Liver (tissue), 9 donors: ENCODE results near the gene VWA3B. TPM values are rescaled to one million over a fixed set of nuclear protein-coding genes. Genes with fewer than 3 reads are reported as not detected.

Experiments
- DNase-seq: peaks from one replicate; pipeline ENCODE4 v3.0.0-alpha.2; 2017; ENCODE audit warnings: low spot score
- H3K27ac ChIP-seq, 2 donors: one replicate each; pipeline ENCODE4 v1.7.0; 2013; ENCODE audit warnings: inconsistent platforms in 2 of 2, low read length in 2 of 2, control low read depth in 1 of 2, low read depth in 1 of 2, mild to moderate bottlenecking in 1 of 2
- H3K27me3 ChIP-seq, 4 donors: one replicate each; pipeline versions ENCODE4 v1.6.1 to v1.7.0; 2013; ENCODE audit warnings: low read length in 3 of 4, inconsistent platforms in 1 of 4, mild to moderate bottlenecking in 1 of 4, moderate library complexity in 1 of 4; ENCODE audit not compliant: control insufficient read depth in 4 of 4, insufficient read depth in 4 of 4
- H3K36me3 ChIP-seq, 4 donors: one replicate each; pipeline versions ENCODE4 v1.6.1 to v1.7.0; 2013; ENCODE audit warnings: low read length in 3 of 4, mild to moderate bottlenecking in 3 of 4, low read depth in 1 of 4, moderate library complexity in 1 of 4; ENCODE audit not compliant: control insufficient read depth in 4 of 4, insufficient read depth in 3 of 4
- H3K4me1 ChIP-seq, 4 donors: one replicate each; pipeline versions ENCODE4 v1.6.1 to v1.7.0; 2013; ENCODE audit warnings: low read length in 3 of 4, mild to moderate bottlenecking in 3 of 4, moderate library complexity in 1 of 4; ENCODE audit not compliant: control insufficient read depth in 4 of 4, insufficient read depth in 4 of 4
- H3K4me3 ChIP-seq, 3 donors: one replicate each; pipeline versions ENCODE4 v1.6.1 to v1.7.0; 2013; ENCODE audit warnings: low read length in 3 of 3, control low read depth in 1 of 3, low read depth in 1 of 3, mild to moderate bottlenecking in 1 of 3
- H3K9ac ChIP-seq, 2 donors: one replicate each; pipeline ENCODE4 v1.7.0; 2013; ENCODE audit warnings: low read length in 2 of 2, mild to moderate bottlenecking in 2 of 2, moderate library complexity in 2 of 2, control low read depth in 1 of 2, low read depth in 1 of 2
- H3K9me3 ChIP-seq, 4 donors: one replicate each; pipeline versions ENCODE4 v1.6.1 to v1.7.0; 2013; ENCODE audit warnings: low read length in 3 of 4; ENCODE audit not compliant: control insufficient read depth in 4 of 4
- CTCF ChIP-seq: fragments of 150-350 bp; IDR thresholded peaks from 2 replicates; pipeline ENCODE4 v1.5.1; 2017; ENCODE audit warnings: improper control_type of control experiment, low read depth, low read length; ENCODE audit not compliant: missing input control
- EGR1 ChIP-seq, 2 donors: IDR thresholded peaks; 2 replicates each; pipeline ENCODE4 v1.6.1; 2016 to 2018; ENCODE audit warnings: antibody characterized with exemption in 2 of 2, low read depth in 2 of 2
- FOXA1 ChIP-seq: IDR thresholded peaks from 2 replicates; pipeline ENCODE4 v1.6.1; 2016; ENCODE audit warnings: antibody characterized with exemption
- FOXA2 ChIP-seq: IDR thresholded peaks from 2 replicates; pipeline ENCODE4 v1.6.1; 2016; ENCODE audit warnings: antibody characterized with exemption
- GABPA ChIP-seq, 2 donors: IDR thresholded peaks in 1 of 2; conservative IDR thresholded peaks in 1 of 2; 2 replicates each; pipeline ENCODE4 v1.6.1; 2016; ENCODE audit warnings: antibody characterized with exemption in 2 of 2, mild to moderate bottlenecking in 1 of 2, moderate library complexity in 1 of 2
- HNF4A ChIP-seq, 2 donors: conservative IDR thresholded peaks; 2 replicates each; pipeline ENCODE4 v1.6.1; 2016; ENCODE audit warnings: antibody characterized with exemption in 2 of 2, mild to moderate bottlenecking in 2 of 2
- HNF4G ChIP-seq: IDR thresholded peaks from 2 replicates; pipeline ENCODE4 v1.6.1; 2016; ENCODE audit warnings: antibody characterized with exemption
- JUND ChIP-seq, 2 donors: IDR thresholded peaks; 2 replicates each; pipeline ENCODE4 v1.6.1; 2016; ENCODE audit warnings: antibody characterized with exemption in 2 of 2
- MAX ChIP-seq: IDR thresholded peaks from 2 replicates; pipeline ENCODE4 v1.6.1; 2016; ENCODE audit warnings: antibody characterized with exemption
- NR2F2 ChIP-seq: IDR thresholded peaks from 2 replicates; pipeline ENCODE4 v1.6.1; 2016; ENCODE audit warnings: antibody characterized with exemption
- RAD21 ChIP-seq, 2 donors: IDR thresholded peaks; 2 replicates each; pipeline ENCODE4 v1.6.1; 2016; ENCODE audit warnings: antibody characterized with exemption in 2 of 2, mild to moderate bottlenecking in 2 of 2
- REST ChIP-seq: IDR thresholded peaks from 2 replicates; pipeline ENCODE4 v1.6.1; 2016; ENCODE audit warnings: antibody characterized with exemption, mild to moderate bottlenecking
- RXRA ChIP-seq, 2 donors: IDR thresholded peaks; 2 replicates each; pipeline ENCODE4 v1.6.1; 2017 to 2018; ENCODE audit warnings: antibody characterized with exemption in 2 of 2, mild to moderate bottlenecking in 1 of 2
- SP1 ChIP-seq: IDR thresholded peaks from 2 replicates; pipeline ENCODE4 v1.6.1; 2018; ENCODE audit warnings: antibody characterized with exemption, mild to moderate bottlenecking
- TAF1 ChIP-seq: conservative IDR thresholded peaks from 2 replicates; pipeline ENCODE4 v1.6.1; 2016; ENCODE audit warnings: antibody characterized with exemption, mild to moderate bottlenecking
- YY1 ChIP-seq: IDR thresholded peaks from 2 replicates; pipeline ENCODE4 v1.6.1; 2016; ENCODE audit warnings: antibody characterized with exemption, mild to moderate bottlenecking
- WGBS: extraction: QIAGEN DNeasy Blood & Tissue Kit; methylation state at CpG from one replicate; pipeline ENCODE4 v1.1.7; 2013; 5-methylcytosine and 5-hydroxymethylcytosine counted together
- polyA plus RNA-seq, 2 donors: library from polyadenylated mRNA; stranded (reverse) in 1 of 2; unstranded in 1 of 2; fragments of 200-250 nt in 1 of 2; fragments of >200 nt in 1 of 2; fragmentation: Nextera tagmentation in 1 of 2; extraction: Ambion mirVana in 1 of 2; gene quantifications; one replicate each; pipeline versions ENCODE4 v1.2.1 to v1.2.3, GENCODE V29; 2013 to 2015
- total RNA-seq, 2 donors: library from RNA; depleted of rRNA; stranded (reverse); fragments of >200 nt; gene quantifications; one replicate each; pipeline ENCODE4 v1.2.3, GENCODE V29; 2014
- TF ChIP-seq, protein P1 (sequence below): IDR thresholded peaks from 2 replicates; pipeline ENCODE4 v1.6.1; 2016; ENCODE audit warnings: antibody characterized with exemption
- TF ChIP-seq, protein P2 (sequence below): IDR thresholded peaks from 2 replicates; pipeline ENCODE4 v1.6.1; 2016; ENCODE audit warnings: antibody characterized with exemption
- donor health status: healthy.
- donor health status: healthy.
- donor health status: healthy.
- donor health status: healthy.
- donor health status: healthy.

The VWA3B gene
- total and polyA plus RNA-seq, 4 donors = 0.08 TPM; not detected in 3

DNA sequence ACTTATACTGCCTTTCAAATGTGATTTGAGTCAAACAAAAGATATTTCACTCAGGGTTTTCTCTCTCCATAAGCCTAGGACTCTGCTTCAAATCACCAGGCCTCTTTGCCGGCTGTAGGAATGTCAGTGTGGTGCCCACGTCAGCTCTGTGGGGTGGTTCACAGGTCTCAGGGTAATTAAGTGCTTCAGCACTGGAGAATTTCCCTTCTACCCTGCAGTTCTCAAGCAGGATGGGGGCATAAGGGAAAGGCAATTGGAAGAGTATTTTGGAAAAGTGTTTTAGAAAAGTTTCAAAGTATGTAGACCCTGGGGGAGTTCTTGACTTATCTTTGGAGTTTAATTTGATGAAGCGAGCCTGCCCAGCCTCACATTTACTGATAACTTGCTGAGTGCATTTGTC is 268.9 kb downstream of the VWA3B start:
- DNase-seq = no peak
- Histone ChIP-seq H3K27me3 (no peaks in the 10 kb centered on the region), H3K27ac (no peak overlapping the region), H3K36me3 (no peaks in the 10 kb centered on the region), H3K9me3 (peaks cover 0 to 3% (median under 1%) of the 10 kb centered on the region in 4 donors), H3K4me3 (no peak overlapping the region), H3K4me1 (no peaks in the 10 kb centered on the region), H3K9ac (no peak overlapping the region)
- TF ChIP-seq CTCF (no peak), RAD21 (IDR thresholded peaks at IDR 0.05) (no peak), YY1 (no peak), FOXA1 (no peak), JUND (IDR thresholded peaks at IDR 0.05) (no peak), MAX (no peak), GABPA (IDR thresholded peaks at IDR 0.05 in 1 of 2, conservative IDR thresholded peaks at IDR 0.05 in 1 of 2) (no peak), HNF4G (no peak), NR2F2 (no peak), REST (no peak), EGR1 (IDR thresholded peaks at IDR 0.05; ENCODE audit: low read depth in 2 of 2) (no peak), TAF1 (no peak), HNF4A (conservative IDR thresholded peaks at IDR 0.05) (no peak), FOXA2 (no peak), SP1 (no peak), RXRA (IDR thresholded peaks at IDR 0.05) (no peak)
- TF ChIP-seq, protein P1, sequence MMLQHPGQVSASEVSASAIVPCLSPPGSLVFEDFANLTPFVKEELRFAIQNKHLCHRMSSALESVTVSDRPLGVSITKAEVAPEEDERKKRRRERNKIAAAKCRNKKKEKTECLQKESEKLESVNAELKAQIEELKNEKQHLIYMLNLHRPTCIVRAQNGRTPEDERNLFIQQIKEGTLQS = no peak
- TF ChIP-seq, protein P2, sequence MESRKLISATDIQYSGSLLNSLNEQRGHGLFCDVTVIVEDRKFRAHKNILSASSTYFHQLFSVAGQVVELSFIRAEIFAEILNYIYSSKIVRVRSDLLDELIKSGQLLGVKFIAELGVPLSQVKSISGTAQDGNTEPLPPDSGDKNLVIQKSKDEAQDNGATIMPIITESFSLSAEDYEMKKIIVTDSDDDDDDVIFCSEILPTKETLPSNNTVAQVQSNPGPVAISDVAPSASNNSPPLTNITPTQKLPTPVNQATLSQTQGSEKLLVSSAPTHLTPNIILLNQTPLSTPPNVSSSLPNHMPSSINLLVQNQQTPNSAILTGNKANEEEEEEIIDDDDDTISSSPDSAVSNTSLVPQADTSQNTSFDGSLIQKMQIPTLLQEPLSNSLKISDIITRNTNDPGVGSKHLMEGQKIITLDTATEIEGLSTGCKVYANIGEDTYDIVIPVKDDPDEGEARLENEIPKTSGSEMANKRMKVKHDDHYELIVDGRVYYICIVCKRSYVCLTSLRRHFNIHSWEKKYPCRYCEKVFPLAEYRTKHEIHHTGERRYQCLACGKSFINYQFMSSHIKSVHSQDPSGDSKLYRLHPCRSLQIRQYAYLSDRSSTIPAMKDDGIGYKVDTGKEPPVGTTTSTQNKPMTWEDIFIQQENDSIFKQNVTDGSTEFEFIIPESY = no peak
- 68% methylated on average over 3 of the region's 3 CpGs for WGBS
